GM19438 (cell line): ENCODE measurements around the gene LRCOL1.

Experiments used
- ATAC-seq: cut with Tn5 transposase; IDR thresholded peaks from one replicate; pipeline ENCODE4 v1.9.1; 2021; ENCODE audit warnings: low read depth; ENCODE audit not compliant: unreplicated experiment

LRCOL1 gene

DNA sequence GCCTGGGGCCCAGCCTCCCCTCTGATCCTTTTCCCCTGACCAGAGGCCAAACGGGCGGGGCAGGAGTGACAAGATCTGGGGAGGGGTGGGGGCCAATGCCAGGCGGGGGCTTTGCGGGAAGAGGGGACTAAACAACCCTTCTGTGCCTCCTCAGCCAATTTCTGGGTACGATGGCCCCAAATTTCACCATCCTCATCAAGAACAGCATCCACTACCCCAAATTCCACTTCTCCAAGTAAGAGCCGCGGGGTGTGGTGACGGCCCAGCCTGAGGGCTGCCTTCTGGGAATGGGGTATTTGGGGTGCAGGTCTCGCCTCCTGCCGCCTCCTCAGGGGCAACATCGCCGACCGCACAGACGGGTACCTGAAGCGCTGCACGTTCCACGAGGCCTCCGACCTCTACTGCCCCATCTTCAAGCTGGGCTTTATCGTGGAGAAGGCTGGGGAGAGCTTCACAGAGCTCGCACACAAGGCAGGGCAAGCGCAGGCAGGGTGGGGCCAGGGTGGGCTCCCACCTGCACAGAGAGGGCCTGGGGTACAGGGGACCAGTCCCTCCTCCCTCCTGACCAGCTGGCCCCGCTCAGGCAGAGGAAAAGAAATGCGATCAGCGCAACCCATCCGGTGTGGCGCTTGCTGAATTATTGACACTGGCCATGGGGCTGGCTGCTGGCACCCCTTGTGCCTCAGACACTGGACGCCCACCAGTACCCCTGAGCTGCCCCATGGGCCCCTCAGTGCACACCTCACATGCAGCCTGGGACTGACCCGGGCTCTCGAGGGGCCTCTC is 9.9 kb upstream of the LRCOL1 start:
- no peak for ATAC-seq

DNA sequence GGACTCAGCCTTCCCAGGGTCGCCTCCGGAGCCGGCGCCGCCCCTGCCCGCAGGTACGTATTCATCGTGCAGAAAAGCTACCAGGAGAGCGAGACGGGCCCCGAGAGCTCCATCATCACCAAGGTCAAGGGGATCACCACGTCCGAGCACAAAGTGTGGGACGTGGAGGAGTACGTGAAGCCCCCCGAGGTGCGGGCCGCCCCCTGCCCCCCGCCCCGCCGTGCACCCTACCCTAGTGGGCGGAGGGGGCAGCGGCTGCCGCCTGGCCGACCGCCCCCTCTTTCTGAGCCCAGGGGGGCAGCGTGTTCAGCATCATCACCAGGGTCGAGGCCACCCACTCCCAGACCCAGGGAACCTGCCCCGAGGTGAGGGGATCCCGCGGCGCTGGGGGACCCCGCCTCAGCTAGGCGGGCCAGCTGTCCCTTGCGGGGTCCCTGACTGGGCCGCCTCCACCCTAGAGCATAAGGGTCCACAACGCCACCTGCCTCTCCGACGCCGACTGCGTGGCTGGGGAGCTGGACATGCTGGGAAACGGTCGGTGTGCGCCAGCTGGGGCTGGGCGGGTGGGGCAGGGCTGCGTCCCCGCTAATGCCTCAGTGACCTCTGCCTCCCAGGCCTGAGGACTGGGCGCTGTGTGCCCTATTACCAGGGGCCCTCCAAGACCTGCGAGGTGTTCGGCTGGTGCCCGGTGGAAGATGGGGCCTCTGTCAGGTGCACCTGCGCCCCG is 9.2 kb upstream of the LRCOL1 start:
- ATAC-seq = no peak

GRCh38 chr12:132619071-132619385 is 8.6 kb upstream of the LRCOL1 start:
- no peak for ATAC-seq

- ATAC-seq = no peak
Measured at GRCh38 chr12:132618683-132619043, 8.3 kb upstream of the LRCOL1 start, which contains the start of gene P2RX2. Gene P2RX2, plus strand, starts transcription at chr12:132618776. Its CDS starts 41 bp downstream, at chr12:132618817.

DNA sequence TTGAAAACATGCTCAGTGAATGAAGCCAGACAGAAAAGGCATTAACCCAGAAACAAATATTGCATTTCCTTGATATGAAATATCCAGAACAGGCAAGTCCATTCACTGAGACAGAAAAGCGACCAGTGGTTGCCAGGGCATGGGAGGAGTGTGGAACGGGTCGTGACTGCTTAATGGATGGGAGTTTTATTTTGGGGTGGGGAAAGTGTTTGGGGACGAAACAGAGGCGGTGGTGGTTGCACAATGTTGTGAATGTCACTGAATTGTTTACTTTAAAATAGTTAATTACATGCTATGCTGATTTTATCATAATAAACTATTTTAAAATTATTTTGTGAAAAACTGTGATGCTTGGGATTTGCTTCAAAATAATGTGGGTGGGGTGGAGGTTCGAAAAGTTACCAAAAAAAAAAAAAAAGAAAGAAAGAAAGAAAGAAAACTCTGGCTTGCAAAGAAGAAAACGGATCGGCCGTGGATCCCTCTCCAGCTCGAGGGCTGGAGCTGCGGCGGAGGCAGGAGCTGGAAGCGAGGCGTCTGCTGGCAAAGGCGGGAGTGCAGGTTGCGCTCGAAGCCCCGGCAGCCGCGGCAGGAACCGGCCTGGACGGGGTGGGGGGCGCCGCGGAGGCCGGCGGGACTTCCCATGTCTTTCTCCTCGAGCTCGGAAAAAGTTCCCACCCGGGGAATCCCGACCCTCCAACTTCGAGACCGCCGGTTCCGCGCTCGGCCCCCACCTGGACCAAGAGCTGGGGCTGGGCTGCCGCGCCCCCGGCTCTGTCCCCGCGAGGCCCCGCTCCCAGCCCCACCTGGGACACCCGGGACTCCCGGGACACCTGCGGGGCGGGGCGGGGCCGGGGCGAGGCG is 7.7 kb upstream of the LRCOL1 start:
- no peak for ATAC-seq

GRCh38 chr12:132617135-132617701 is 6.8 kb upstream of the LRCOL1 start:
- ATAC-seq = no peak

GRCh38 chr12:132615579-132616038 is 5.2 kb upstream of the LRCOL1 start:
- ATAC-seq = no peak

DNA sequence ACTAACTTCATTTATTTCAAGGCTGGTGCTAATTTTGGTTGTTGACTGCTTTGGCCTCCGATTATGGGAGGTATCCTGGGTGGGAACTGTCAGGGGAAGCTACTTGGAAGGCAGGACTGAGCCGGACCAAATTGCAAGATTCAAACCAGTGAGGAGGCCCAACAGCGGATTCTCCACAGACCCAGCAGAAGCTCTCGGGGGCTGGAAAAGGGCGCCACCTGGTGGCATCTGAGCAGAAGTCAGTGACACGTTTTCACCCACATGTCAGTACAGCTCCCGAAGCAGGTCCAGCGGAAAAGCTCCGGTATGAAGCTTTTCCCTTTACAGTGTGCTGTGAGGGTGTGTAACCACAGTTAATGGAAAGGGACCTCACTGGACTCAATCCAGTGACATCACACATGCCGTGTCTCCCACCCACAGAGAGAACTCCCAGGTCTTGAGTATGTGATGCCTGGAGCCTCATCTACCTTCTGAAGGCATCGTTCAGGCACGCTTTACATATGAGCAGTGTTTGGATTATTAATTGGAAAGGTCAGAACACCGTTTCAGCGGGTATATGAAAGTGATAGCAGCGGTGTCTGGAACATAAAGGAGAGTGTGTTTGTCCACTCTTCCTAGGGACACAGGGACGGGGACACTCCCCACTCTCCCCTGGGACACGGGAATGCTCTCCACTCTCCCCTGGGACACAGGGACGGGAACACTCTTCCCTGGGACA is 4.6 kb upstream of the LRCOL1 start:
- peak; percentile 84 for ATAC-seq

- no peak for ATAC-seq
Measured at GRCh38 chr12:132614029-132614428, 3.6 kb upstream of the LRCOL1 start.

- no peak for ATAC-seq
Measured at GRCh38 chr12:132611620-132612019, 1.2 kb upstream of the LRCOL1 start.

DNA sequence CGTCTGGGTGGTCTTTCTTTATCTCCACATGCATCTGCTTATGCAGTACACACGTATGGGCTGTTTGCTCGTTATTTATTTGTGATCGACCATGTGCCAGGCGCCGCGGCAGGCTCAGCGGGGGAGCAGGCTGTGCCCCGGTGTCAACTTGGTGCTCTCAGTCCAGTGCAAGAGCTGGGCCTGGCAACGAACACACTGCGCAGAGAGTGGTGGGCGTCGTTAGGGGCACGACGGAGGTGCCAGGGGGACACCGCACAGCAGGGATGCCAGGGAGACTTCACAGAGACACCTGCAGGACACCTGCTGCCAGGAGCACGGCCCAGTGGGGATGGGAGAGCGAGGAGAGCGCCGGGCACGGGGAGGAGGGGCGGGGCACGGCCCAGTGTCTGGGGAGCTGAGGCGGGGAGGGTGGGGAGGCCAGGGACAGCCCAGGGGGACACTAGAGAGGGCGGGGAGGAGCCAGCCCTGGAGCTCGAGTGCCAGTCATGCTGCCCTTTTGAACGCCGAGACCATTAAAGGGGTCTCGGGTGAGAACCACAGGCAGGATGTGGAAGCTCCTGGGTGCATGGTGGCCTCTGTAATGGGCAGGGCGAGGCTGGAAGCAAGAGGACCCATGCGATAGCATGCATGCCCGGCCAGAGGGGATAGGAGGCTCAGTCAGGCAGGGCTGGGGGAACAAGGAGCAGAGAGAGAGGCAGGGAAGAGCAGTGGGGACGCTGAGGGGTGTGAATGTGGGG is 652 bp upstream of the LRCOL1 start:
- no peak for ATAC-seq

DNA sequence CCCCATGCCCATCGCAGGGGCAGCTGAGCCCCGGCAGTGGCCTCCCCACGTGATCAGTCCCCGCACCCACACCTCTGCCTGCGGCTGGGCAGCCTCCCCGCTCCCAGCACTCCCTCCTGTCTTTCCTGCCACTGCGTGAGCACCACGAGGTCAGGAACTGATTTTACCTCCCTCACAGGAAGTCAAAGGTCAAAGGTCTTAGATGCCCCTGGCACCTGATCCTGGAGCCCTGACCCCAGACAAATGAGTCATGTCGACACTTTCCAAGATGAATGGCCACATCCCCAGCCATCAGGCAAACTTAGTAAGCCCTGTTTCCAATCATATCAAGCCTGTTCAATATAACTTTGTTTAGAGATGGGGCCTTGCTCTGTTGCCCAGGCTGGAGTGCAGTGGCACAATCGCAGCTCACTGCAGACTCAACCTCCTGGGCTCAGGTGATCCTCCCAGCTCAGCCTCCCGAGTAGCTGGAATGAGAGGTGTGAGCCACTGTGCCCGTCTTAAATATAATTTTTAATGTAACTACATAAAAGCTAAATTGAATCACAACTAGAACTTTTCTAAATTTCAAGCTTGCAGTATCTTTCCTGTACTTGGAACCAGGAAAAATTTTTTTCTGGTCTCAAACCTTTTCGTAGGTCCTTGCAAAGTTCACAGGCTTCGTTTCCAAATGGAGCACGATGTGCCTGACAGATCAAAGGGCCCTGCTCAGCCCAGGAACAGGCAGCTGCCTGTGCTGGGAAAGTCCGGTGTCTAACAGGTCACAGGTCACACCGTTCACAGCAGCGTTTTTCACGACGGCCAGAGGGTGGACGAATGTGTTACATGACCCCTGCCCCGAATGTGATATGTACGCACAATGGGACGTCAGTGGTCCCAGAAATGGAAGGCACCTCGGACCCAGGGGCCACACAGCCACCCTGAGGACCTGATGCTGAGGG is 1.9 kb downstream of the LRCOL1 start:
- ATAC-seq = no peak

- no peak for ATAC-seq
Measured at GRCh38 chr12:132606927-132607326, 3.5 kb downstream of the LRCOL1 start.

GRCh38 chr12:132606466-132606865 is 3.9 kb downstream of the LRCOL1 start:
- no peak for ATAC-seq

DNA sequence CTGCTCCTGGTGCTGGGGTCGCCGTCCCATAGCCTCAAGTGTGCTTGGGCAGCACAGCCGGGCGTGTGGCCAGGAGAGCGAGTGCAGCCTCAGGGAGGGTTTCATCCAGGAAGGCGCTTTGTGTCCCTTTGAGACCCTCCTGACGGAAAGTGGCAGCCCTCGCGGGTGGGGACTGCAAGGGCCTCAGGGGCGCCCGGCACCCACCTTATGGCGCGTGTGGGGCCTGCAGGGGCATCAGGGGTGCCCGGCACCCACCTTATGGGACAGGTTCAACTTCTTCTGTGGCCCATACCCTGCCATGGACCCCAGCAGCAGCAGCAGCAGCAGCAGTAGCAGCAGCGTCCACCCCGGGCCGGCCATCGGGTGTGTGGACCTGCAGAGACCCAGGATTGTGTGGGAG is 4.5 kb downstream of the LRCOL1 start:
- ATAC-seq = no peak

GRCh38 chr12:132604668-132605441 is 5.5 kb downstream of the LRCOL1 start:
- ATAC-seq = no peak

GRCh38 chr12:132604151-132604618 is 6.2 kb downstream of the LRCOL1 start:
- no peak for ATAC-seq
